ENCODE results near the gene EPO.

DNA sequence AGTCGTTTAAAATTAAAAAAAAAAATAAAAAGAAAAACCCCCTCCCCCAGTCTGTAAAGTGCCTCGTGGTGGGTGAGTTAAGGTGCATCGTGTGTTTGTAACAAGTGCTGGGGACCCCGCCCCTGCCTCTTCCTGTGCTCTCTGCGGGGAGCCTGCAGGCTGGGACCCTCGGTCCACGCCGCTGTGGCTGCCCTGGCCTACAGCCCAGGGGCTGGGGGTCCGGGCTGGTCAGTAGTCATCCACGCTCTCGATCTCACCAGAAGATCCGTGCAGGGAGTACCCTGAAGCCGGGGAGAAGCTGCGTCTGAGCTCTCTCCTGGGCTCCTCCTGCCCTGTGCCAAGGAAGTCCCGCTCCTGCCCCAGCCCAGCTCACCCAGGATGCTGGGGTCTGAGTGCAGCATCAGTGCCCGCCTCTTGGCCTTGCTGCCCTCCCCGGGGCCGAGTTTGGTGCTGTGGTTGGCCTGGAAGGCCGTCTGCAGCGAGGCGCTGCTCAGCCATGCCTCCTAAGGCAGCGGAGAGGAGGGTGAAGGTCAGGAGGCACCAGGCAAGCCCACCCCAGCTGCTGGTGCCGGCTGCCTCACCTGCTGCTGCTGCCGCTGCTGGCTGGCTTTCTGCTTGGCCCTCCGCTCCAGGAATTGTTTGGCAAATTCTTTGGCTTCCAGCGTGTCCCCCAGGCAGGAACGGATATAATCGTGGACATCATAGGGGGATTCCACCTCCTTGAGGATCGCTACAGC, 38.6 kb upstream of the EPO start:
- TF ChIP-seq, protein P1, sequence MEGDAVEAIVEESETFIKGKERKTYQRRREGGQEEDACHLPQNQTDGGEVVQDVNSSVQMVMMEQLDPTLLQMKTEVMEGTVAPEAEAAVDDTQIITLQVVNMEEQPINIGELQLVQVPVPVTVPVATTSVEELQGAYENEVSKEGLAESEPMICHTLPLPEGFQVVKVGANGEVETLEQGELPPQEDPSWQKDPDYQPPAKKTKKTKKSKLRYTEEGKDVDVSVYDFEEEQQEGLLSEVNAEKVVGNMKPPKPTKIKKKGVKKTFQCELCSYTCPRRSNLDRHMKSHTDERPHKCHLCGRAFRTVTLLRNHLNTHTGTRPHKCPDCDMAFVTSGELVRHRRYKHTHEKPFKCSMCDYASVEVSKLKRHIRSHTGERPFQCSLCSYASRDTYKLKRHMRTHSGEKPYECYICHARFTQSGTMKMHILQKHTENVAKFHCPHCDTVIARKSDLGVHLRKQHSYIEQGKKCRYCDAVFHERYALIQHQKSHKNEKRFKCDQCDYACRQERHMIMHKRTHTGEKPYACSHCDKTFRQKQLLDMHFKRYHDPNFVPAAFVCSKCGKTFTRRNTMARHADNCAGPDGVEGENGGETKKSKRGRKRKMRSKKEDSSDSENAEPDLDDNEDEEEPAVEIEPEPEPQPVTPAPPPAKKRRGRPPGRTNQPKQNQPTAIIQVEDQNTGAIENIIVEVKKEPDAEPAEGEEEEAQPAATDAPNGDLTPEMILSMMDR (IDR thresholded peaks at IDR 0.05; ENCODE audit: low read depth, low read length) = no peak
- TF ChIP-seq POLR2A (IDR thresholded peaks at IDR 0.05; ENCODE audit: extremely low read depth, insufficient read length) = peak; percentile 24

All from NB4 (cell line).